IMR-90 (cell line): ENCODE data around the gene C1GALT1. TPM values are rescaled to one million over a fixed set of nuclear protein-coding genes. Genes with fewer than 3 reads are reported as not detected.

Source experiments
- ATAC-seq: fragments of 200-7000 bp; cut with Tn5 transposase; 2 replicates; pipeline ENCODE4 v1.9.1; 2020; ENCODE audit warnings: low read depth, mild to moderate bottlenecking, moderate library complexity
- BruUV-seq: library from RNA; stranded (reverse); fragments of 400-500 nt; replicated peaks from 2 replicates; lab custom pipeline; 2021; lab: Mats Ljungman, UMichigan
- CTCF ChIA-PET: fragments of 300-600 bp; formaldehyde crosslinking; extraction: SDS; loops from one replicate; lab custom pipeline; 2021; ENCODE audit warnings: antibody characterized with exemption; lab: Yijun Ruan, JAX
- POLR2A ChIA-PET: fragments of 300-600 bp; sonication (Branson Sonifier 250); formaldehyde crosslinking; loops from one replicate; lab custom pipeline; 2022; ENCODE audit warnings: antibody characterized with exemption; ENCODE audit not compliant: unreplicated experiment; lab: Charles Lee
- DNase-seq: peaks from one replicate; pipeline ENCODE4 v3.0.0; 2013
- H2AFZ ChIP-seq: replicated peaks from 2 replicates; pipeline ENCODE3; 2013; ENCODE audit warnings: low read length, mild to moderate bottlenecking; ENCODE audit not compliant: poor library complexity
- H2AK5ac ChIP-seq: 2 replicates; pipeline ENCODE4 v1.6.1; 2013; ENCODE audit warnings: low read depth, low read length, inconsistent platforms
- H2AK9ac ChIP-seq: replicated peaks from 2 replicates; pipeline ENCODE3; 2013; ENCODE audit warnings: mild to moderate bottlenecking, low read depth, low read length, moderate library complexity; ENCODE audit not compliant: poor library complexity
- H2BK120ac ChIP-seq: 2 replicates; pipeline ENCODE4 v1.6.1; 2013; ENCODE audit warnings: low read depth, low read length, inconsistent platforms
- H2BK15ac ChIP-seq: 3 replicates; pipeline ENCODE4 v1.6.1; 2013; ENCODE audit warnings: low read depth, low read length, inconsistent platforms
- H2BK20ac ChIP-seq: 2 replicates; pipeline ENCODE4 v1.6.1; 2013; ENCODE audit warnings: low read depth, mild to moderate bottlenecking, inconsistent platforms, low read length, moderate library complexity
- H2BK5ac ChIP-seq: 2 replicates; pipeline ENCODE4 v1.6.1; 2013; ENCODE audit warnings: mild to moderate bottlenecking, low read depth, low read length, inconsistent platforms; ENCODE audit not compliant: poor library complexity, severe bottlenecking
- H3K14ac ChIP-seq: replicated peaks from 2 replicates; pipeline ENCODE4 v1.6.1; 2013; ENCODE audit warnings: low read depth, low read length, inconsistent platforms
- H3K18ac ChIP-seq: 2 replicates; pipeline ENCODE4 v1.6.1; 2013; ENCODE audit warnings: low read depth, low read length, control low read depth
- H3K23ac ChIP-seq: 2 replicates; pipeline ENCODE4 v1.6.1; 2013; ENCODE audit warnings: low read depth, low read length, inconsistent platforms
- H3K27ac ChIP-seq: 2 replicates; pipeline ENCODE4 v1.5.1; 2013; ENCODE audit warnings: mild to moderate bottlenecking, control low read depth, low read length; ENCODE audit not compliant: insufficient read depth
- H3K27me3 ChIP-seq: 2 replicates; pipeline ENCODE4 v1.6.1; 2013; ENCODE audit warnings: low read length; ENCODE audit not compliant: control insufficient read depth, insufficient read depth
- H3K36me3 ChIP-seq: 2 replicates; pipeline ENCODE4 v1.6.1; 2013; ENCODE audit warnings: low read length, mixed read lengths; ENCODE audit not compliant: control insufficient read depth, insufficient read depth
- H3K4ac ChIP-seq: 2 replicates; pipeline ENCODE4 v1.6.1; 2013; ENCODE audit warnings: low read depth, low read length, inconsistent platforms
- H3K4me1 ChIP-seq: 2 replicates; pipeline ENCODE4 v1.6.1; 2013; ENCODE audit warnings: low read length, mixed read lengths; ENCODE audit not compliant: control insufficient read depth, insufficient read depth
- H3K4me2 ChIP-seq: 2 replicates; pipeline ENCODE4 v1.6.1; 2013; ENCODE audit warnings: low read depth, mild to moderate bottlenecking, control low read depth, low read length, moderate library complexity
- H3K4me3 ChIP-seq: 2 replicates; pipeline ENCODE4 v1.5.1; 2013; ENCODE audit warnings: low read depth, mild to moderate bottlenecking, control low read depth, low read length, moderate library complexity; ENCODE audit not compliant: insufficient read depth
- H3K56ac ChIP-seq: 2 replicates; pipeline ENCODE4 v1.6.1; 2013; ENCODE audit warnings: low read length, inconsistent platforms; ENCODE audit not compliant: insufficient read depth; ENCODE audit errors: extremely low read depth
- H3K79me1 ChIP-seq, 2 experiments: 2 replicates each; pipeline ENCODE4 v1.6.1; 2013; ENCODE audit warnings: low read length in 2 of 2, inconsistent platforms in 1 of 2, low read depth in 1 of 2
- H3K9ac ChIP-seq: 2 replicates; pipeline ENCODE4 v1.6.1; 2013; ENCODE audit warnings: low read depth, low read length, control low read depth
- H3K9me1 ChIP-seq: 2 replicates; pipeline ENCODE4 v1.6.1; 2013; ENCODE audit warnings: low read length, inconsistent platforms; ENCODE audit not compliant: insufficient read depth
- H3K9me3 ChIP-seq: 2 replicates; pipeline ENCODE4 v1.6.1; 2013; ENCODE audit warnings: low read length; ENCODE audit not compliant: control insufficient read depth, insufficient read depth
- H4K20me1 ChIP-seq: 2 replicates; pipeline ENCODE4 v1.6.1; 2013; ENCODE audit warnings: low read length, inconsistent platforms; ENCODE audit not compliant: insufficient read depth
- H4K5ac ChIP-seq: 2 replicates; pipeline ENCODE4 v1.6.1; 2013; ENCODE audit warnings: mild to moderate bottlenecking, low read depth, low read length, control low read depth
- H4K8ac ChIP-seq, 2 experiments: 2 replicates each; pipeline ENCODE4 v1.6.1; 2013; ENCODE audit warnings: low read depth in 2 of 2, low read length in 2 of 2, control low read depth in 1 of 2, inconsistent platforms in 1 of 2
- H4K91ac ChIP-seq: 2 replicates; pipeline ENCODE4 v1.6.1; 2013; ENCODE audit warnings: low read depth, low read length, inconsistent platforms; ENCODE audit not compliant: insufficient read depth
- CHD1 ChIP-seq: IDR thresholded peaks from 2 replicates; pipeline ENCODE4 v1.6.1; 2012; ENCODE audit warnings: low read depth, low read length, improper control_type of control experiment
- RCOR1 ChIP-seq: IDR thresholded peaks from 2 replicates; pipeline ENCODE4 v1.6.1; 2012; ENCODE audit warnings: mild to moderate bottlenecking, low read length, improper control_type of control experiment; ENCODE audit not compliant: insufficient replicate concordance
- WGBS, 2 experiments: methylation state at CpG; one replicate each; pipeline versions ENCODE4 v1.1.5 to v1.1.7; 2013; ENCODE audit warnings: missing lambda C conversion rate in 2 of 2; ENCODE audit not compliant: insufficient read length in 1 of 2; ENCODE audit errors: extremely low coverage in 2 of 2; 5-methylcytosine and 5-hydroxymethylcytosine counted together
- dilution Hi-C: fragments of 300-500 bp; cut with HindIII; formaldehyde crosslinking; loops from one replicate; pipeline ENCODE4 v1.14.3; 2018; ENCODE audit warnings: low sequenced_read_pairs; ENCODE audit not compliant: unreplicated experiment
- in situ Hi-C: fragments of 300-500 bp; cut with MboI; formaldehyde crosslinking; loops from 3 replicates; pipeline ENCODE4 v1.14.3; 2019; ENCODE audit warnings: low sequenced_read_pairs, inconsistent platforms, mixed read lengths
- intact Hi-C: fragments of 100-400 bp; cut with micrococcal nuclease; formaldehyde crosslinking; loops from 2 replicates; pipeline ENCODE4 v1.10.0; 2022
- polyA plus RNA-seq, 3 experiments: library from polyadenylated mRNA; depleted of rRNA; stranded (reverse); fragments of >200 nt; gene quantifications; 2 replicates each; pipeline ENCODE4 v1.2.3, GENCODE V29; 2012; ENCODE audit warnings: low replicate concordance in 1 of 3
- total RNA-seq: library from RNA; depleted of rRNA; stranded (reverse); fragments of >200 nt; gene quantifications from 2 replicates; pipeline ENCODE4 v1.2.3, GENCODE V29; 2012

C1GALT1 gene
- total and polyA plus RNA-seq, 2 of the 4 experiments (the other 2 are of a cell fraction), result 11.6 to 12.2 TPM

DNA sequence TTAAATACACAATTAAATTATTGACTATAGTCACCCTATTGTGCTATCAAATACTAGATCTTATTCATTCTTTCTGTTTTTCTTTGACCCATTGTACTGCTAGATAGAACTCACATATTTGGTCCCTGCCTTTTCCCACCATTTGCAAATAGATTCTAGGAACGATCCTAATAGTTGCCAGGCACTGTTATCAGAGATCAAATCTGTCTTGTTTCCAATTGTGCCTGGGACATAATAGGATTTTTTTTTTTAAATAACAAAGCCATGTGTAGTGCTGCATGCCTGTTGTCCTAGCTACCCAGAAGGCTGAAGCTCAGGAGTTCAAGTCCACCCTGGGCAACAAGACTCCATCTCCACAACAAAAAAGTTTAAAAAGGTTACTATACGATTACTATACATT, 72.0 kb downstream of the C1GALT1 start:
- Histone ChIP-seq H4K8ac (no peak overlapping the region), H4K91ac (no peak overlapping the region), H3K9me1 (no peaks in the 10 kb centered on the region), H3K79me1 (no peaks in the 10 kb centered on the region; a peak in 1 of 4 replicates), H3K4me3 (no peak overlapping the region), H3K23ac (no peak overlapping the region), H3K4me1 (no peaks in the 10 kb centered on the region), H2AFZ (no peak overlapping the region), H3K9ac (no peak overlapping the region), H3K9me3 (no peaks in the 10 kb centered on the region), H2BK15ac (no peak overlapping the region), H2BK120ac (no peak overlapping the region), H2BK20ac (no peak overlapping the region), H3K4me2 (no peak overlapping the region), H3K36me3 (no peaks in the 10 kb centered on the region), H2AK5ac (no peak overlapping the region), H3K56ac (no peak overlapping the region), H3K27me3 (no peaks in the 10 kb centered on the region), H3K18ac (no peak overlapping the region), H3K27ac (no peak overlapping the region), H2AK9ac (no peak overlapping the region), H3K14ac (no peak overlapping the region), H2BK5ac (no peak overlapping the region), H4K5ac (no peak overlapping the region), H4K20me1 (no peaks in the 10 kb centered on the region), H3K4ac (no peak overlapping the region)
- intact Hi-C loops (no loop called here), dilution Hi-C loops (no loop called here), in situ Hi-C loops (no loop called here)
- ATAC-seq, result no peak
- TF ChIP-seq RCOR1 (no peak), CHD1 (no peak)
- no peak for DNase-seq
- CTCF ChIA-PET, result no interaction called here
- POLR2A ChIA-PET, result no interaction called here
- WGBS, 2 experiments, result no CpG with 5 or more reads among the region's 2 CpGs
- no TSS peak for BruUV-seq
